IMR-90 (cell line): ENCODE data around the gene FUT8. TPM values are rescaled to one million over a fixed set of nuclear protein-coding genes. Genes with fewer than 3 reads are reported as not detected.

Source experiments
- ATAC-seq: fragments of 200-7000 bp; cut with Tn5 transposase; 2 replicates; pipeline ENCODE4 v1.9.1; 2020; ENCODE audit warnings: low read depth, mild to moderate bottlenecking, moderate library complexity
- BruUV-seq: library from RNA; stranded (reverse); fragments of 400-500 nt; replicated peaks from 2 replicates; lab custom pipeline; 2021; lab: Mats Ljungman, UMichigan
- CTCF ChIA-PET: fragments of 300-600 bp; formaldehyde crosslinking; extraction: SDS; loops from one replicate; lab custom pipeline; 2021; ENCODE audit warnings: antibody characterized with exemption; lab: Yijun Ruan, JAX
- POLR2A ChIA-PET: fragments of 300-600 bp; sonication (Branson Sonifier 250); formaldehyde crosslinking; loops from one replicate; lab custom pipeline; 2022; ENCODE audit warnings: antibody characterized with exemption; ENCODE audit not compliant: unreplicated experiment; lab: Charles Lee
- DNase-seq: peaks from one replicate; pipeline ENCODE4 v3.0.0; 2013
- H2AFZ ChIP-seq: replicated peaks from 2 replicates; pipeline ENCODE3; 2013; ENCODE audit warnings: low read length, mild to moderate bottlenecking; ENCODE audit not compliant: poor library complexity
- H2AK5ac ChIP-seq: 2 replicates; pipeline ENCODE4 v1.6.1; 2013; ENCODE audit warnings: low read depth, low read length, inconsistent platforms
- H2AK9ac ChIP-seq: replicated peaks from 2 replicates; pipeline ENCODE3; 2013; ENCODE audit warnings: mild to moderate bottlenecking, low read depth, low read length, moderate library complexity; ENCODE audit not compliant: poor library complexity
- H2BK120ac ChIP-seq: 2 replicates; pipeline ENCODE4 v1.6.1; 2013; ENCODE audit warnings: low read depth, low read length, inconsistent platforms
- H2BK15ac ChIP-seq: 3 replicates; pipeline ENCODE4 v1.6.1; 2013; ENCODE audit warnings: low read depth, low read length, inconsistent platforms
- H2BK20ac ChIP-seq: 2 replicates; pipeline ENCODE4 v1.6.1; 2013; ENCODE audit warnings: low read depth, mild to moderate bottlenecking, inconsistent platforms, low read length, moderate library complexity
- H2BK5ac ChIP-seq: 2 replicates; pipeline ENCODE4 v1.6.1; 2013; ENCODE audit warnings: mild to moderate bottlenecking, low read depth, low read length, inconsistent platforms; ENCODE audit not compliant: poor library complexity, severe bottlenecking
- H3K14ac ChIP-seq: replicated peaks from 2 replicates; pipeline ENCODE4 v1.6.1; 2013; ENCODE audit warnings: low read depth, low read length, inconsistent platforms
- H3K18ac ChIP-seq: 2 replicates; pipeline ENCODE4 v1.6.1; 2013; ENCODE audit warnings: low read depth, low read length, control low read depth
- H3K23ac ChIP-seq: 2 replicates; pipeline ENCODE4 v1.6.1; 2013; ENCODE audit warnings: low read depth, low read length, inconsistent platforms
- H3K27ac ChIP-seq: 2 replicates; pipeline ENCODE4 v1.5.1; 2013; ENCODE audit warnings: mild to moderate bottlenecking, control low read depth, low read length; ENCODE audit not compliant: insufficient read depth
- H3K27me3 ChIP-seq: 2 replicates; pipeline ENCODE4 v1.6.1; 2013; ENCODE audit warnings: low read length; ENCODE audit not compliant: control insufficient read depth, insufficient read depth
- H3K36me3 ChIP-seq: 2 replicates; pipeline ENCODE4 v1.6.1; 2013; ENCODE audit warnings: low read length, mixed read lengths; ENCODE audit not compliant: control insufficient read depth, insufficient read depth
- H3K4ac ChIP-seq: 2 replicates; pipeline ENCODE4 v1.6.1; 2013; ENCODE audit warnings: low read depth, low read length, inconsistent platforms
- H3K4me1 ChIP-seq: 2 replicates; pipeline ENCODE4 v1.6.1; 2013; ENCODE audit warnings: low read length, mixed read lengths; ENCODE audit not compliant: control insufficient read depth, insufficient read depth
- H3K4me2 ChIP-seq: 2 replicates; pipeline ENCODE4 v1.6.1; 2013; ENCODE audit warnings: low read depth, mild to moderate bottlenecking, control low read depth, low read length, moderate library complexity
- H3K4me3 ChIP-seq: 2 replicates; pipeline ENCODE4 v1.5.1; 2013; ENCODE audit warnings: low read depth, mild to moderate bottlenecking, control low read depth, low read length, moderate library complexity; ENCODE audit not compliant: insufficient read depth
- H3K56ac ChIP-seq: 2 replicates; pipeline ENCODE4 v1.6.1; 2013; ENCODE audit warnings: low read length, inconsistent platforms; ENCODE audit not compliant: insufficient read depth; ENCODE audit errors: extremely low read depth
- H3K79me1 ChIP-seq, 2 experiments: 2 replicates each; pipeline ENCODE4 v1.6.1; 2013; ENCODE audit warnings: low read length in 2 of 2, inconsistent platforms in 1 of 2, low read depth in 1 of 2
- H3K9ac ChIP-seq: 2 replicates; pipeline ENCODE4 v1.6.1; 2013; ENCODE audit warnings: low read depth, low read length, control low read depth
- H3K9me1 ChIP-seq: 2 replicates; pipeline ENCODE4 v1.6.1; 2013; ENCODE audit warnings: low read length, inconsistent platforms; ENCODE audit not compliant: insufficient read depth
- H3K9me3 ChIP-seq: 2 replicates; pipeline ENCODE4 v1.6.1; 2013; ENCODE audit warnings: low read length; ENCODE audit not compliant: control insufficient read depth, insufficient read depth
- H4K20me1 ChIP-seq: 2 replicates; pipeline ENCODE4 v1.6.1; 2013; ENCODE audit warnings: low read length, inconsistent platforms; ENCODE audit not compliant: insufficient read depth
- H4K5ac ChIP-seq: 2 replicates; pipeline ENCODE4 v1.6.1; 2013; ENCODE audit warnings: mild to moderate bottlenecking, low read depth, low read length, control low read depth
- H4K8ac ChIP-seq, 2 experiments: 2 replicates each; pipeline ENCODE4 v1.6.1; 2013; ENCODE audit warnings: low read depth in 2 of 2, low read length in 2 of 2, control low read depth in 1 of 2, inconsistent platforms in 1 of 2
- H4K91ac ChIP-seq: 2 replicates; pipeline ENCODE4 v1.6.1; 2013; ENCODE audit warnings: low read depth, low read length, inconsistent platforms; ENCODE audit not compliant: insufficient read depth
- BHLHE40 ChIP-seq: fragments of 150-350 bp; IDR thresholded peaks from 2 replicates; pipeline ENCODE4 v1.6.1; 2016; ENCODE audit warnings: mild to moderate bottlenecking, low read depth, low read length
- CEBPB ChIP-seq: IDR thresholded peaks from 2 replicates; pipeline ENCODE4 v1.6.1; 2012; ENCODE audit warnings: low read depth, low read length, improper control_type of control experiment
- CHD1 ChIP-seq: IDR thresholded peaks from 2 replicates; pipeline ENCODE4 v1.6.1; 2012; ENCODE audit warnings: low read depth, low read length, improper control_type of control experiment
- FOS ChIP-seq: fragments of 150-350 bp; IDR thresholded peaks from 2 replicates; pipeline ENCODE4 v1.6.1; 2016; ENCODE audit warnings: low read depth, low read length
- MAFK ChIP-seq: IDR thresholded peaks from 2 replicates; pipeline ENCODE4 v1.6.1; 2012; ENCODE audit warnings: low read depth, low read length, improper control_type of control experiment
- MAZ ChIP-seq: IDR thresholded peaks from 2 replicates; pipeline ENCODE4 v1.6.1; 2012; ENCODE audit warnings: low read depth, mild to moderate bottlenecking, low read length, improper control_type of control experiment, moderate library complexity, borderline replicate concordance
- MXI1 ChIP-seq: IDR thresholded peaks from 2 replicates; pipeline ENCODE4 v1.6.1; 2012; ENCODE audit warnings: low read depth, mild to moderate bottlenecking, low read length, moderate library complexity, borderline replicate concordance
- NFE2L2 ChIP-seq: fragments of 150-350 bp; IDR thresholded peaks from 2 replicates; pipeline ENCODE4 v1.6.1; 2016; ENCODE audit warnings: low read depth, mild to moderate bottlenecking, low read length
- POLR2A ChIP-seq: IDR thresholded peaks from 2 replicates; pipeline ENCODE4 v1.6.1; 2012; ENCODE audit warnings: mild to moderate bottlenecking, low read depth, low read length
- RAD21 ChIP-seq: IDR thresholded peaks from 2 replicates; pipeline ENCODE4 v1.6.1; 2012; ENCODE audit warnings: low read length, improper control_type of control experiment
- RCOR1 ChIP-seq: IDR thresholded peaks from 2 replicates; pipeline ENCODE4 v1.6.1; 2012; ENCODE audit warnings: mild to moderate bottlenecking, low read length, improper control_type of control experiment; ENCODE audit not compliant: insufficient replicate concordance
- RFX5 ChIP-seq: IDR thresholded peaks from 2 replicates; pipeline ENCODE4 v1.8.0; 2012; ENCODE audit warnings: low read depth, mild to moderate bottlenecking, low read length, moderate library complexity
- SMC3 ChIP-seq: fragments of 150-350 bp; IDR thresholded peaks from 2 replicates; pipeline ENCODE4 v1.6.1; 2016; ENCODE audit warnings: low read depth, mild to moderate bottlenecking, antibody characterized with exemption, low read length, moderate library complexity
- WGBS, 2 experiments: methylation state at CpG; one replicate each; pipeline versions ENCODE4 v1.1.5 to v1.1.7; 2013; ENCODE audit warnings: missing lambda C conversion rate in 2 of 2; ENCODE audit not compliant: insufficient read length in 1 of 2; ENCODE audit errors: extremely low coverage in 2 of 2; 5-methylcytosine and 5-hydroxymethylcytosine counted together
- dilution Hi-C: fragments of 300-500 bp; cut with HindIII; formaldehyde crosslinking; loops from one replicate; pipeline ENCODE4 v1.14.3; 2018; ENCODE audit warnings: low sequenced_read_pairs; ENCODE audit not compliant: unreplicated experiment
- in situ Hi-C: fragments of 300-500 bp; cut with MboI; formaldehyde crosslinking; loops from 3 replicates; pipeline ENCODE4 v1.14.3; 2019; ENCODE audit warnings: low sequenced_read_pairs, inconsistent platforms, mixed read lengths
- intact Hi-C: fragments of 100-400 bp; cut with micrococcal nuclease; formaldehyde crosslinking; loops from 2 replicates; pipeline ENCODE4 v1.10.0; 2022
- polyA plus RNA-seq, 3 experiments: library from polyadenylated mRNA; depleted of rRNA; stranded (reverse); fragments of >200 nt; gene quantifications; 2 replicates each; pipeline ENCODE4 v1.2.3, GENCODE V29; 2012; ENCODE audit warnings: low replicate concordance in 1 of 3
- total RNA-seq: library from RNA; depleted of rRNA; stranded (reverse); fragments of >200 nt; gene quantifications from 2 replicates; pipeline ENCODE4 v1.2.3, GENCODE V29; 2012
- TF ChIP-seq, protein P1 (sequence below): fragments of 150-350 bp; IDR thresholded peaks from 2 replicates; pipeline ENCODE4 v1.6.1; 2016; ENCODE audit warnings: low read depth, mild to moderate bottlenecking, low read length, moderate library complexity, borderline replicate concordance
- TF ChIP-seq, protein P2 (sequence below): fragments of 150-350 bp; IDR thresholded peaks from 2 replicates; pipeline ENCODE4 v1.6.1; 2017; ENCODE audit warnings: mild to moderate bottlenecking, antibody characterized with exemption, low read length, low read depth
- TF ChIP-seq, protein P3 (sequence below): conservative IDR thresholded peaks from 2 replicates; pipeline ENCODE4 v1.5.1; 2012; ENCODE audit warnings: mild to moderate bottlenecking, low read depth, low read length, improper control_type of control experiment

Gene FUT8
- total and polyA plus RNA-seq, 2 of the 4 experiments (the other 2 are of a cell fraction): 15.6 to 72.9 TPM

DNA sequence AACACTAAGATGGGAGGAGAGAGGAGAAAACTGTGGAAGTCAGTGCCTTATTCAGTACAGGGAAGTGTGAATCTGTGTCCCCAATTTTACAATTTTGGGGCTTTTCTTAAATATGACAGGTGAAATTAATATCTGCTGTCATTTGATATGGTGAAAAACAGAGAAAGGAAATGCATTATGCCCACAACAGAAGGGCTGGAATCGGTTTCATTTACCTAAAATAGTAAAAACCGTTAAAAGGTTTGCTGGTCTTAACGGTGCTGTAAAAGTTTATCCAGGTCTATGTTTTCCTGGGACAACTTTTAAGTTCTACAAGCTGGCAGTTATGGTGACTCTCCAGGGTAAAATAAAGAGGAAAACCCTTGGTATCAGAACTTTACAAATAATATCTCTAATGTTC, 310.8 kb downstream of the FUT8 start:
- in situ Hi-C loops: no loop called here
- POLR2A ChIA-PET: no interaction called here
- H3K4me3 ChIP-seq: no peak overlapping the region
- no peak overlapping the region for H4K8ac ChIP-seq
- no peak overlapping the region for H3K4ac ChIP-seq
- H3K79me1 ChIP-seq: no peaks in the 10 kb centered on the region
- H3K9ac ChIP-seq: no peak overlapping the region
- DNase-seq: no peak
- H2AK5ac ChIP-seq: no peak overlapping the region
- intact Hi-C loops: no loop called here
- no peaks in the 10 kb centered on the region for H3K9me1 ChIP-seq
- no peak overlapping the region for H3K4me2 ChIP-seq
- no peaks in the 10 kb centered on the region for H3K27me3 ChIP-seq
- no peak for ATAC-seq
- H3K4me1 ChIP-seq: no peaks in the 10 kb centered on the region
- dilution Hi-C loops: no loop called here
- H2BK5ac ChIP-seq: no peak overlapping the region
- CTCF ChIA-PET: no interaction called here
- H3K9me3 ChIP-seq: no peaks in the 10 kb centered on the region
- H2AFZ ChIP-seq: no peak overlapping the region
- BruUV-seq: no TSS peak
- H4K20me1 ChIP-seq: no peaks in the 10 kb centered on the region
- no peak overlapping the region for H3K14ac ChIP-seq
- H3K18ac ChIP-seq: no peak overlapping the region
- H2AK9ac ChIP-seq: no peak overlapping the region
- TF ChIP-seq, protein P1, sequence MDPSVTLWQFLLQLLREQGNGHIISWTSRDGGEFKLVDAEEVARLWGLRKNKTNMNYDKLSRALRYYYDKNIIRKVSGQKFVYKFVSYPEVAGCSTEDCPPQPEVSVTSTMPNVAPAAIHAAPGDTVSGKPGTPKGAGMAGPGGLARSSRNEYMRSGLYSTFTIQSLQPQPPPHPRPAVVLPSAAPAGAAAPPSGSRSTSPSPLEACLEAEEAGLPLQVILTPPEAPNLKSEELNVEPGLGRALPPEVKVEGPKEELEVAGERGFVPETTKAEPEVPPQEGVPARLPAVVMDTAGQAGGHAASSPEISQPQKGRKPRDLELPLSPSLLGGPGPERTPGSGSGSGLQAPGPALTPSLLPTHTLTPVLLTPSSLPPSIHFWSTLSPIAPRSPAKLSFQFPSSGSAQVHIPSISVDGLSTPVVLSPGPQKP: no peak
- no peak for TF ChIP-seq POLR2A
- TF ChIP-seq, protein P2, sequence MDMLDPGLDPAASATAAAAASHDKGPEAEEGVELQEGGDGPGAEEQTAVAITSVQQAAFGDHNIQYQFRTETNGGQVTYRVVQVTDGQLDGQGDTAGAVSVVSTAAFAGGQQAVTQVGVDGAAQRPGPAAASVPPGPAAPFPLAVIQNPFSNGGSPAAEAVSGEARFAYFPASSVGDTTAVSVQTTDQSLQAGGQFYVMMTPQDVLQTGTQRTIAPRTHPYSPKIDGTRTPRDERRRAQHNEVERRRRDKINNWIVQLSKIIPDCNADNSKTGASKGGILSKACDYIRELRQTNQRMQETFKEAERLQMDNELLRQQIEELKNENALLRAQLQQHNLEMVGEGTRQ: no peak
- no peak for TF ChIP-seq MAZ
- TF ChIP-seq NFE2L2: no peak
- no peak for TF ChIP-seq RCOR1
- TF ChIP-seq RAD21: no peak
- TF ChIP-seq CHD1: no peak
- no peak for TF ChIP-seq SMC3
- TF ChIP-seq BHLHE40: no peak
- no peak for TF ChIP-seq RFX5
- TF ChIP-seq, protein P3, sequence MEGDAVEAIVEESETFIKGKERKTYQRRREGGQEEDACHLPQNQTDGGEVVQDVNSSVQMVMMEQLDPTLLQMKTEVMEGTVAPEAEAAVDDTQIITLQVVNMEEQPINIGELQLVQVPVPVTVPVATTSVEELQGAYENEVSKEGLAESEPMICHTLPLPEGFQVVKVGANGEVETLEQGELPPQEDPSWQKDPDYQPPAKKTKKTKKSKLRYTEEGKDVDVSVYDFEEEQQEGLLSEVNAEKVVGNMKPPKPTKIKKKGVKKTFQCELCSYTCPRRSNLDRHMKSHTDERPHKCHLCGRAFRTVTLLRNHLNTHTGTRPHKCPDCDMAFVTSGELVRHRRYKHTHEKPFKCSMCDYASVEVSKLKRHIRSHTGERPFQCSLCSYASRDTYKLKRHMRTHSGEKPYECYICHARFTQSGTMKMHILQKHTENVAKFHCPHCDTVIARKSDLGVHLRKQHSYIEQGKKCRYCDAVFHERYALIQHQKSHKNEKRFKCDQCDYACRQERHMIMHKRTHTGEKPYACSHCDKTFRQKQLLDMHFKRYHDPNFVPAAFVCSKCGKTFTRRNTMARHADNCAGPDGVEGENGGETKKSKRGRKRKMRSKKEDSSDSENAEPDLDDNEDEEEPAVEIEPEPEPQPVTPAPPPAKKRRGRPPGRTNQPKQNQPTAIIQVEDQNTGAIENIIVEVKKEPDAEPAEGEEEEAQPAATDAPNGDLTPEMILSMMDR: no peak
- TF ChIP-seq MAFK: no peak
- no peak for TF ChIP-seq CEBPB
- TF ChIP-seq MXI1: no peak
- no peak for TF ChIP-seq FOS
- no peak overlapping the region for H3K27ac ChIP-seq
- peaks cover 3% of the 10 kb centered on the region; the same call in 1 of the 2 replicates for H3K36me3 ChIP-seq
- H2BK20ac ChIP-seq: no peak overlapping the region
- no peak overlapping the region for H3K23ac ChIP-seq
- no peak overlapping the region for H4K5ac ChIP-seq
- no peak overlapping the region for H4K91ac ChIP-seq
- H3K56ac ChIP-seq: no peak overlapping the region
- 100% methylated on average over 1 of the region's 3 CpGs; no CpG with 5 or more reads in 1 of the 2 experiments for WGBS, 2 experiments
- H2BK120ac ChIP-seq: no peak overlapping the region
- no peak overlapping the region for H2BK15ac ChIP-seq
